C4-2B (cell line): ENCODE data around the gene MRPL34.

Source experiments
- CTCF ChIP-seq: fragments of 450-650 bp; conservative IDR thresholded peaks from 2 replicates; pipeline ENCODE4 v1.5.1; 2017; ENCODE audit warnings: mild to moderate bottlenecking
- ZFX ChIP-seq: fragments of 450-650 bp; IDR thresholded peaks from 2 replicates; pipeline ENCODE4 v1.6.1; 2017

- TF ChIP-seq CTCF (no peak), ZFX (no peak)
Measured at GRCh38 chr19:17303940-17304267, 1.8 kb upstream of the MRPL34 start.
